ENCODE data around the gene UBASH3B.

UBASH3B gene

DNA sequence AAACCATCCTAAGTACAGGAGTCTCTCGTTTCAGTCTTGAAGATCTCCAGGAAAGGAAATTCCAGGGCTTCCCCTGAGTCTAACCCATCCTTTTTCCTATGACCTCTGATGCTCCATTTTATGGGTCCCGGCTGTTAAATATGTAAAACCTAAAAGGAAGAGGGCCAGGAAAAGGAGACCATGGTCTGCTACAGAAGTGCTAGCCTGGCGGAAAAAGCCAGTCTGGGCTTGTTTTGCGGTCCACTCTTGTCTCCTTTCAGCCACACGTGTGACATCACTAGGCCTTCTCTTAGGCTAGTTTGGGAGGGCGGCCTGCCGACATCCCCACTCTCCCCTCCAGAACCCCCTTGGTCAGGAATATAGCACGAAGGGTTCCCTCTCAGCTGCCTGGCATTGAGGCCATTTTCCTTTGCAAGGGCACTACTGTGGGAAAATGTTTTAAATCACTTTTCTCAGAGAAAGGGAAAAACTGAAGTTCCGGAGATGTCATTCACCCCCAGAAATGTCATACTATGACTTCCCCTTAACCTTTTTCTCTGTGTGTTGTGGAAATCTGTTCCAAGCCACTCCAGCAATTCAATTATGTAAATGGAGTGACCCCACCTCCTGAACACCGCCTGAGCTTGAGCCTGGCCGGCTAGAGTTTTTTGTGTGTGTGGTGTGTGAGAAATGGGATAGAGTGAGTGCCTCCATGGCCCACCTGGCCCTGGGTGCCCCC, 86.9 kb downstream of the UBASH3B start:
- DNase-seq (ENCODE audit: extremely low read depth, low read depth), result no peak
- TF ChIP-seq CTCF (IDR thresholded peaks at IDR 0.05; ENCODE audit: low read depth, low read length), result no peak

DNA sequence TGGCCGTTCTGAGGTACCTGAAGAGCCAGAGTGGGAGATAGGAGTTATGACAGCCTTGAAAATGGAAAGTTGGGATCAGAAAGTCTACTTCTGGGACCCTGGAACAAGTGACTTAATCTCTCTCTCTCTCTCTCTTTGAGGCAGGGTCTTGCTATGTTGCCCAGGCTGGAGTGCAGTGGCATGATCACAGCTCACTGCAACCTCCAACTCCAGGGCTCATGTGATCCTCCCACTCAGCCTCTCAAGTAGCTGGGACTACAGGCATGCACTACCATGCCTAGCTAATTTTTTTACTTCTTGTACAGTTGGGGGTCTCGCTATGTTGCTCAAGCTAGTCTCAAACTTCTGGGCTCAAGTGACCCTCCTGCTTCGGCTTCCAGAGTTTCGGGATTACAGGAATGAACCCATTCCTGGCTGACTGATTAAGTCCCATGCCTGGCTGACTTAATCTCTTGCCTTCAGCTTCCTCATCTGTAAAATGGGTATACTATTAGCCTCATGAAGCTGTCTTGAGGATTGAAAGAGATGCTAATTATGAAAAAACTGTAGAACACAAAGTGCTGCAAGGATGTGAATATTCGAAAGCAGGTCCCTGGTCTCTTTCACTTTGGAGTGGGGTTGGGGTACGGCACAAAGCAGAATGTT, 87.7 kb downstream of the UBASH3B start:
- DNase-seq (ENCODE audit: extremely low read depth, low read depth), result no peak
- no peak for TF ChIP-seq CTCF (IDR thresholded peaks at IDR 0.05; ENCODE audit: low read depth, low read length)

DNA sequence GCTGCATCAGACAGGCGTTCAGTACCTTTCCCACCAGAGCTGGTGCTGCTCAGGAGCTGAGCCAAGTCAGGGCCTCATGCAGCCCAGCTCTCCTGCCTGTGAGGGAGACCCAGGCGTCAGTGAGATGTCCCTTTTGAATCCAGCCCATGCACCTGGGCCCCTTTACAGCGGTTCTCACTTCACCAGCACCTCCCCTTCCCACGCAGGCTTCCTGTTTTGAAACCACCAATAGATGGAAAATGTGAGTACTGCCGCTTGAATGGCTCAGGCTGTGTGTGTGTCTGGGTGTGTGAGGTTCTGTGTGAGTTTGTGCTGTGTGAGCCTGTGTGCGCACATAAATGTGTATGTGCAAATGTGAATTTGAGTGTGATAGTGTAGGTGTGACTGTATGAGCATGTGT, 88.4 kb downstream of the UBASH3B start:
- DNase-seq (ENCODE audit: extremely low read depth, low read depth), result no peak
- no peak for TF ChIP-seq CTCF (IDR thresholded peaks at IDR 0.05; ENCODE audit: low read depth, low read length)

GRCh38 chr11:122744357-122744756, 88.8 kb downstream of the UBASH3B start:
- DNase-seq (ENCODE audit: extremely low read depth, low read depth), result no peak
- TF ChIP-seq CTCF (IDR thresholded peaks at IDR 0.05; ENCODE audit: low read depth, low read length), result no peak

DNA sequence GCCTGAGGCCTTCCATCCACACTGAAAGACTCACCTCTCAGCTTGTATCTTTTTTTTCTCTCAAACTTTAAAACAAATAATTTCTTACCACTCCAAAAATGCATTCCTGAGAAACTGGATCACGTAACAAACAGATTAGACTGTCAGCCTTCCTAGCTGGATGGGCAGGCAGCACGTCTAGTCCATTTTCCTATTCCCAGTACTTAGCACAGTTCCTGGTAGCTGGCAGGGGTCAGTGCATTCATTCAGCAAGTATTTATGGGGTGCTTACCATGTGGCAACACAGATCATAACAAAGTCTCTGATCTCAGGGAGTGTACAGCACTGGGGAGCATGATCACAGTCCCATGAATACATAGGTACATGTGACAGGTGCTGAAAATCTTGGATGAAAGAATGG, 89.6 kb downstream of the UBASH3B start:
- TF ChIP-seq CTCF (IDR thresholded peaks at IDR 0.05; ENCODE audit: low read depth, low read length), result no peak
- no peak for DNase-seq (ENCODE audit: extremely low read depth, low read depth)

DNA sequence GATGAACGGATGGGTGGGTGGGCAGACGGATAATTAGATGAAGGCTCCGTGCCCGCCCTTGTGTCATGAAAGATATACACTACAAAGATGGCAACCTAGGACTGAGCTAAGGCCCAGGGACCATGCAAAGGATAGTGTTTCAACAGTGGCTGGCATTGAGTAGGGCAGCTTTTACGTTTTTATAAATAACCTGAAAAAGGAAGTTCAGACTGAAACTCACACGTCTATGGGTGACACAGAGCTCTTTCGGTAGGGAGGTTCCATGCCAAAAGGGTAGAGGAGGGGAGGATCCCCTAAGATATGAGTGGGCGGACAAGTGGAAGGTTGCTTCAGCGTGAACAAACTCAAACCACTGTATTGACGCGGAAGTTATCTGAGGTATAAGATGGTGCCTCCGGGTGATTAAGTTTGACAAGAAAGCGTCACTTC, 90.5 kb downstream of the UBASH3B start:
- no peak for DNase-seq (ENCODE audit: extremely low read depth, low read depth)
- no peak for TF ChIP-seq CTCF (IDR thresholded peaks at IDR 0.05; ENCODE audit: low read depth, low read length)

DNA sequence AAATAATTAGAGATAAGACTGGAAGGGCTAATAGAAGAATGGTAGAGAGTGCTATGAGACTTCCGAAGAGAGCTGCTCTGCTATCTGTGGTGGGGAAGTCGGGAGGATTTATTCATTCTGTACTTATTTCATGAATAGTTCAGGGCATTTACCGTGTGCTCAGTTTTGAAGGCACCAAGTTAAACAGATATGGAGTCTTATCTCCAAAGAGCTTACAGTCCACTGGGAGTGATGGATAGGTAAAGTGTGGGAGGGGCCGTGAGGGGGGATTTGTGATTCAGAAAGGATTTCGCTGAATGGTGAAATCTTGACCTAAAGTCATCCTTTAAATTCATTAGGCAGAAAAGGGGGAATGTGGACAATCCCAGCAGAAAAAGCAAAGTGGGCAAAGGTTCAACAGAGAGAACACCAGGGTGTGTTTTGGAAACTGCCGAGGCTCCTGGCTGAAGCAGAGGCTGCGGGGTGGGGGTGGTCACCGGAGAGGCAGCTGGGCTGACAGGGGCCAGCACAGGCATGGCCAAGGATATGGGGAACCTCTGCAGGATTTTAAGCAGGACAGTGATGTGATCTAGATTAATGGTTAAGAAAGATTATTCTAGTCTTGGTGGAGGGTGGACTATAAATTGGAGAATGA, 91.2 kb downstream of the UBASH3B start:
- no peak for TF ChIP-seq CTCF (IDR thresholded peaks at IDR 0.05; ENCODE audit: low read depth, low read length)
- no peak for DNase-seq (ENCODE audit: extremely low read depth, low read depth)
